NCI-H82 treated with DMSO at 0.1 percent for 48 hours (cell line): ENCODE data around the gene RFWD3.
"Not testable (repeated sequence)": the region's sequence is repeated elsewhere in the genome, so short reads cannot be mapped to it uniquely, and the experiment has no call there.

Experiments used
- DNase-seq: peaks from one replicate; lab custom pipeline; 2025; ENCODE audit not compliant: unreplicated experiment; lab: John Stamatoyannopoulos, UW

The RFWD3 gene

GRCh38 chr16:74667255-74667700 is 601 bp upstream of the RFWD3 start:
- DNase-seq = peak; percentile 16

DNA sequence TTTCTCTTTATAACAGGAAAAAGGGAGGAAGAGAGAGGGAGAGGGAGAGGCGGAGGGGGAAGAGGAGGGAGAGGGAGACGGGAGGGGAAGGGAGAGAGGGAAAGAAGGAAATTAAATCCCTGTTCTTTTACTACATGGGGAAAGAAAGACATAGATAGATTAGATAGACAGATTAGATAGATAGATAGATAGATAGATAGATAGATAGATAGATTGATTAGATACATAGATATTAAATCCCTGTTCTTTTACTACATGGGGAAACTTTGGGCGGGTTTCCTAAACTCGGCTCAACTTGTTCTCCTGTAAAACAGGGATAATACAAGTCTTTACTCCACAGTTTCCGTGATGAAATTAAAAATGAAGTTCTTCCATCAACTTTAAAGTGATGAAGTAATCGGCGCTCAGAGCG is 661 bp downstream of the RFWD3 start:
- DNase-seq = no peak

GRCh38 chr16:74661064-74661463 is 5.6 kb downstream of the RFWD3 start:
- DNase-seq = no peak

DNA sequence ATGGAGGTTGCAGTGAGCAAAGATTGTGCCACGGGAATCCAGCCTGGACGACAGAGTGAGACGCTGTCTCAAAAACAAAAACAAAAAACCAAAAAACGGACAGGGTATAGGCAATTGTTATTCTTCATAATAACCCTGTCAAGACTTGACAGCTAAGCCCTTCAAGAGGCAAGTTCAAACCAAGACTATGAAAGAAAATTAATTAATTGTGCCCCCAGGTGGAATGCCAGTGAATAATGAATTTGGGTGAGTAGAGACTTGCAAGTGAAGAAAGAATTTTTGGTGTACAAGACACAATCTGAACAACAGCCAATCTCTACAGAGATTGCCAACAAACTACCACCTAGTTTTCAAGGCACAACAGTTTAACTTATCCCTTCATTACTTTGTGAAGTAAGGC is 6.3 kb downstream of the RFWD3 start:
- no peak for DNase-seq

- no peak for DNase-seq
Measured at GRCh38 chr16:74659041-74659440, 7.6 kb downstream of the RFWD3 start.

GRCh38 chr16:74657870-74658642 is 8.6 kb downstream of the RFWD3 start:
- DNase-seq = no peak

GRCh38 chr16:74654536-74655050 is 12.1 kb downstream of the RFWD3 start:
- DNase-seq = no peak

- DNase-seq = not testable (repeated sequence)
Measured at GRCh38 chr16:74652883-74653282, 13.8 kb downstream of the RFWD3 start.

DNA sequence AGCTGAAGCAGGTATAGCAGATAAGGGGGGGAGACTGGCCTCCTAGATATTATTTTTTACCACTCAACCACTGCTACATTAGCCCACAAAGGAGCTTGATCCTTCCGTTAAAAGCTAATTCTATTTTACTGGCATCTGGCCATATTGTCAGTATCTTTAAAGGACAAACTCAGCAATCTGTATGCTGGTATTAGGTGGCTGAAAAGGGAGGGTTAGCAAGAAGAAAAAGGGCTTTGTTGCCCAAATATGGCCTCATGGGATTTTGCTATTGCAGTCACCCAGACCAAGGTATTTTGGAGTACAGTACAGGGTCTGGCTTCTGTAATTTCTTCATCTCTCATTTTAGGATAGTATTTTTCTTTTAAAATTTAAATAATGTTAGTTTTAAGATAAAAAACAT is 14.4 kb downstream of the RFWD3 start:
- DNase-seq = no peak

DNA sequence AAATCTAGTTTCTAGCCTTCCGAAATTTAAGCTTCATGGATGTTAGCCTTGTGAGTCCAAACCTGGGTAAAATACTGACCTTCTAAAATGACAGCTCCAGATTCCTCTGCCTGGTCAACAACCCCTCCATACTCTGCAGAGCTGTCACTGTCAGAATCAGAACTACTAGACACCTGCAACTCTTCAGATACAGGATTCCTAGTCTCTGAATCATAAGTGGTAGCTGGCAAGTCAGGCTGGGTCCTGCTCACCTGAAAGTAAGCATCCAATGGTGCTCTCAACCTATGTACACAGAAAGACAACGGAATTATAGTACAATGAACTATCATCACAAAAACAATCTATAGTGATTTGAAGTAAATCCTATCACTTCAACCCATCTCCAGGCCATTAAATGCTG is 14.8 kb downstream of the RFWD3 start:
- no peak for DNase-seq

- DNase-seq = no peak
Measured at GRCh38 chr16:74650966-74651567, 15.6 kb downstream of the RFWD3 start.

GRCh38 chr16:74649839-74650504 is 16.7 kb downstream of the RFWD3 start:
- no peak for DNase-seq

DNA sequence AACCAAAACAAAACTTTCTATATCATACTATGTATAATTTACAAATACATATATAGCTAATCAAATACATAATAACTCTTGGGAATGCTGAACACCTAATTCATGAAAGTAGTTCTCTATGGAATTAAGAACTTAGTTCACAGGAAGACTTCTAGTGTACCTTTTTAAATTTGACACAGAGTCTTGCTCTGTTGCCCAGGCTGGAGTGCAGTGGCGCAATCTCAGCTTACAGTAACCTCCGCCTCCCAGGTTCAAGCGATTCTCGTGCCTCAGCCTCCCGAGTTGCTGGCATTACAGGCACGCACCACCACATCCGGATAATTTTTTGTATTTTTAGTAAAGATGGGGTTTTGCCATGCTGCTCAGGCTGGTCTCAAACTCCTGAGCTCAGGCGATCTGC is 24.7 kb downstream of the RFWD3 start:
- DNase-seq = no peak

DNA sequence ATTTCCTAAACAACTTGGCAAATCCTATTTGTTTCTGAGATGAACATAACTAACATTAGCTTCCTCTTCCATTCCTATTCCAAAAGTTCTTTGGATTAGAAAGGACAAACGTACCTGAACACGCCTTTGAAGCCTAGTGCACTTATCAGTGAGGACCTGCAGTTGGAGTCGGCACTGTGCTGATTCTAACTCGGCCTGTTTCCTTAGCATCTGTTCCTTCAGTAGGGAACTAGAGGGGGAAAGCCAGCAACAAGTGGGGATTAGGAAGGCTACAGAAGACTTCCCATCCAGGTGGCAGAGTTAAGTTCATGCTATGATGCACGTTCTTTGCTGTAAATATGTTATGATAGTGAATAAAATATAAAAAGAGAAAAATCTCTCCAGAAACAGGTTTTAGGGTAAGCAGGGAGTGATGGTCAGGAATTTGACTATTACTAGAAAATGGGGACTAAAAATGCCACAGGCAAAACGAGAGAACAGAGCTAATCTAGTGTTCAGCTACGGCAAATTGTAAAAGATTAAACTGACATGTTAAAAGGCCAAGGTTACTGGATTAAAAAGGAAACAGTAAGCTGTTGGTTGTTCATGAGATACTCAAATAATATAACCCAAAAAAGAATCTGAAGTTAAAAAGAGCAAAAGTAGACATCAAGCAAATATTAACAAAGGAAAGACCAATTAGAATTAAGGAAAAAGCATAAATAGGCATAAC is 28.8 kb downstream of the RFWD3 start:
- DNase-seq = no peak

GRCh38 chr16:74635303-74635702 is 31.4 kb downstream of the RFWD3 start:
- no peak for DNase-seq

- no peak for DNase-seq
Measured at GRCh38 chr16:74633686-74634085, 33.0 kb downstream of the RFWD3 start.

DNA sequence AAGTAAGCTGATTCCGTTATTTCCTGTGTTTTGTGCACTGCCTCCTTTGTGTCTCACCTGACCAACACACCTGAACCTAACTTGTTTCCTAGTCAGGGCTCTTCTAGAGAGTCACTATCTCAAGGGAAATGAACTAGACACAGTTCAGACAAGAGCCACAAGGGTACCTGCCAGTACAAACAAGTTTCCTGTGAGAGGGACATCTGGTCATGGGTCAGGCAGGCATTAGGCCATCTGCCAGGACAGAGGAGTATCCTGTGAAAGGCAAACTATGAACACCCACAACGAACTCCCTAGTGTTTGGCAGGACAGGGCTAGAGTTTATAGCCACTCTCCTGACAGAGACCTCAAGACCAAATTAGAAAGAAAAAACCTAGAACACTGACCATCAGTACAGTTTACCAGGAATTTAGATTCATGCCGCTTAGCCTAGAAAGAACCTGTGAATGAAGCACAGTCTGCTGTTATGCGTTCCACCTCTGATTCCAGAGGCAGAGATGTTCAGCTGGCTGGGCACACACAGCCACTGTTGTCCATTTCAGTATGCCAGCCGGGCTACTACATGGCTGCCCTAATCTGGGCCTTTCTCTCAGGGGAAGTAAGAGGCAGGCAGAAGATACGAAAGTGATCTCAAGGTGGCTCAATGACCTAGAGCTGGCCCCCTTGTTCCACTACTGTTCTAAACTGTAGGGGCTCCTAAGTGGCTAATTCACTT is 39.0 kb downstream of the RFWD3 start:
- DNase-seq = no peak

- DNase-seq = no peak
Measured at GRCh38 chr16:74626741-74627416, 39.8 kb downstream of the RFWD3 start.

DNA sequence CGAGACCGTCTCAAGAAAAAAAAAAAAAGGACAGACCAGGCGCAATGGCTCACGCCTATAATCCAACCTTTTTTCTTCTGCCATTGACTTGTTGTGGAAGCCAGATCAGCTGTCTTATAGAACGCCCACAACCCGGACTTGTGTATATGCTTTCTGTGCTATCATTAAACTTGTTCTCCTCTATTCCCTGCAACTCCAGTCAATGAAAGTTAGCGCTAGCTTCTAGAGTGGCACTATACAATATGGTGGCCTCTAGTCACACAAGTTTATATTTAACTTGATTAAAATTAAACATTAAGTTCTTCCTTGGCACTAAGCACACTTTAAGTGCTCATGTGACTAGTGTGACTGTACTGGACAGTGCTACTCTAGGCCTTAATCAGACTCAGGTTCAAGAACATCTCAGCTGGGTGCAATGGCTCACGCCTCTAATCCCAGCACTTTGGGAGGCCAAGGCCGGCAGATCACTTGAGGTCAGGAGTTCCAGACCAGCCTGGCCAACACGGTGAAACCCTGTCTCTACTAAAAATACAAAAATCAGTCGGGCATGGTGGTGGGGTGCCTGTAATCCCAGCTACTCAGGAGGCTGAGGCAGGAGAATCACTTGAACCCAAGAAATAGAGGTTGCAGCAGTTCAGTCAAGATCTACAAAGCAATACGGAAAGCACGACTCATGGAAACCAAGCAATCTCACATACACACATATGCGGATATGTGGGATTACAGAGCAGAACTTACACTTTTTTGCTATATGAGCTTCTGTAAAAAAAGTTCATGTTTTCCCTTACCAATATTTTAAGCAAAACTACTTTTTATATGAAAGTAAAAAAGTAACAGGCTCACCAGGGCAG is 41.0 kb downstream of the RFWD3 start:
- no peak for DNase-seq
